Activated naive CD4-positive, alpha-beta T cell treated with anti-CD3 and anti-CD28 coated beads, Interleukin-2, amount 50 U/mL, for 16 hours (primary cell): ENCODE measurements around the gene PCDHGC3.

Experiments used
- DNase-seq: peaks from one replicate; pipeline ENCODE4 v3.0.0-alpha.2; 2020

PCDHGC3 gene

DNA sequence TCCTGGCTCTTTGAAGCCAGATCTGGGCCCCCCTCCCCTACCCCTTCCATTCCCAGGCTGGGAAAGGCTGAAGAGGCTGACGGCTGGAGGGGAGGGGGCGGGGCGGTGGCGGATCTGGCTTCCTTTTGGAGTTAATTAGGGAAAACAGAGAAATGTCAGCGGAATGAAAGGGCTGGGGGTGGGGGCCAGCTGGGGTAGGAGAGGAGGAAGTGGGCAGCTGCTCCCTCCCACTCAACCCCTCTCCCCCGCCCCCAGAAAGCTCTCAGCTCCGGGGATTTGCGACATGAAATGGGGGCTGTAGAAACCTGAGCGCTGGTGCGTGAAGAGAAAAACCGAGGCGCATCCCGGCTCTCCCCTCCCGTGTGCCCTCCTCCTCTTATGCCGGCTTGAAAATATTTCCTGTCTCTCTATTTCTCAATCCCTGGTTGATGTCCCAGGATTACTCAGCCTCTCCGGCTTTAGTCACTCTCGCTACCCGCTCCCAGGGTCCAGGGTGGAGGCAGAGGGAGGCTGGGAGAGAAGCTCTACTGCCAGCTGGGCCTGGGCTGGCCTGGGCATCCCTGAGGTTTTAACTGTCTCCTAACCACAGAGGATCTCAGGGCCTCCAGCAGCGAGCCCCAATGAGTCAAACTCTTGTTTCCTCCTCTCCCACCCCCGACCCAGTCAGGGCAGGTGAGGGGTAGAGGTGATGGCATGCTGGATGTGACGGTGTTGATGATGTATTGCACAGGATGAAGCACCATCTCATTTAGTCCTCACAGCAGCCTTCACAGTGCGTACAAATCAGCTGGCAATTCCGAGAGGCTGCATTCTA is 33.2 kb downstream of the PCDHGC3 start:
- no peak for DNase-seq

DNA sequence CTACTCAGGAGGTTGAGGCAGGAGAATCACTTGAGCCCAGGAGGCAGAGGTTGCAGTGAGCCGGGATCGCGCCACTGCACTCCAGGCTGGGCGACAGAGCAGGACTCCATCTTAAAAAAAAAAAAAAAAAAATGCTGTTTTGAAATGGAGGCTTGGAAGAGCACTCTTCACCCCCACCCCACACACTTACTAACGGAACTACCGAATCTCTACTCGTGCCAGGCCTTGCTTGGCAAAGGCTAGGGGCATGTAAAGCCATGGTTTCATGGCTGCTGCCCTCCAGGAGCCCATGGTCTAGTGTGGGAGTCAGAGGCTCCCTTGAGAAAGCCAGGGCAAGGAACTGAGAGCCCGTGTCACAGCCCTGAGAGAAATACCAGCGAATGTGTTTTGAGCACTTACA is 34.4 kb downstream of the PCDHGC3 start:
- DNase-seq: no peak

DNA sequence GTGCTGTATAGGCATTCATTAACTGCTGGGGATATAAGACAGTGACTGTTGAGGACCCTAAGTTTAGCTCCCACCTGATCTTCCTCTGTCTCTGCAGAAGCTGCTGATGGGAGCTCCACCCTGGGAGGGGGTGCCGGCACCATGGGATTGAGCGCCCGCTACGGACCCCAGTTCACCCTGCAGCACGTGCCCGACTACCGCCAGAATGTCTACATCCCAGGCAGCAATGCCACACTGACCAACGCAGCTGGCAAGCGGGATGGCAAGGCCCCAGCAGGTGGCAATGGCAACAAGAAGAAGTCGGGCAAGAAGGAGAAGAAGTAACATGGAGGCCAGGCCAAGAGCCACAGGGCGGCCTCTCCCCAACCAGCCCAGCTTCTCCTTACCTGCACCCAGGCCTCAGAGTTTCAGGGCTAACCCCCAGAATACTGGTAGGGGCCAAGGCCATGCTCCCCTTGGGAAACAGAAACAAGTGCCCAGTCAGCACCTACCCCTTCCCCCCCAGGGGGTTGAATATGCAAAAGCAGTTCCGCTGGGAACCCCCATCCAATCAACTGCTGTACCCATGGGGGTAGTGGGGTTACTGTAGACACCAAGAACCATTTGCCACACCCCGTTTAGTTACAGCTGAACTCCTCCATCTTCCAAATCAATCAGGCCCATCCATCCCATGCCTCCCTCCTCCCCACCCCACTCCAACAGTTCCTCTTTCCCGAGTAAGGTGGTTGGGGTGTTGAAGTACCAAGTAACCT is 35.3 kb downstream of the PCDHGC3 start:
- DNase-seq: no peak

DNA sequence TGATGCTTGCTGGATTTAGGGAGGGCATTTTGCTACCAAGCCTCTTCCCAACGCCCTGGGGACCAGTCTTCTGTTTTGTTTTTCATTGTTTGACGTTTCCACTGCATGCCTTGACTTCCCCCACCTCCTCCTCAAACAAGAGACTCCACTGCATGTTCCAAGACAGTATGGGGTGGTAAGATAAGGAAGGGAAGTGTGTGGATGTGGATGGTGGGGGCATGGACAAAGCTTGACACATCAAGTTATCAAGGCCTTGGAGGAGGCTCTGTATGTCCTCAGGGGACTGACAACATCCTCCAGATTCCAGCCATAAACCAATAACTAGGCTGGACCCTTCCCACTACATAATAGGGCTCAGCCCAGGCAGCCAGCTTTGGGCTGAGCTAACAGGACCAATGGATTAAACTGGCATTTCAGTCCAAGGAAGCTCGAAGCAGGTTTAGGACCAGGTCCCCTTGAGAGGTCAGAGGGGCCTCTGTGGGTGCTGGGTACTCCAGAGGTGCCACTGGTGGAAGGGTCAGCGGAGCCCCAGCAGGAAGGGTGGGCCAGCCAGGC is 36.1 kb downstream of the PCDHGC3 start:
- DNase-seq: no peak

DNA sequence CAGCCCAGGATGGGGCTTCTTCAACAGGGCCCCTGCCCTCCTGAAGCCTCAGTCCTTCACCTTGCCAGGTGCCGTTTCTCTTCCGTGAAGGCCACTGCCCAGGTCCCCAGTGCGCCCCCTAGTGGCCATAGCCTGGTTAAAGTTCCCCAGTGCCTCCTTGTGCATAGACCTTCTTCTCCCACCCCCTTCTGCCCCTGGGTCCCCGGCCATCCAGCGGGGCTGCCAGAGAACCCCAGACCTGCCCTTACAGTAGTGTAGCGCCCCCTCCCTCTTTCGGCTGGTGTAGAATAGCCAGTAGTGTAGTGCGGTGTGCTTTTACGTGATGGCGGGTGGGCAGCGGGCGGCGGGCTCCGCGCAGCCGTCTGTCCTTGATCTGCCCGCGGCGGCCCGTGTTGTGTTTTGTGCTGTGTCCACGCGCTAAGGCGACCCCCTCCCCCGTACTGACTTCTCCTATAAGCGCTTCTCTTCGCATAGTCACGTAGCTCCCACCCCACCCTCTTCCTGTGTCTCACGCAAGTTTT is 36.7 kb downstream of the PCDHGC3 start:
- DNase-seq: peak; percentile 82

DNA sequence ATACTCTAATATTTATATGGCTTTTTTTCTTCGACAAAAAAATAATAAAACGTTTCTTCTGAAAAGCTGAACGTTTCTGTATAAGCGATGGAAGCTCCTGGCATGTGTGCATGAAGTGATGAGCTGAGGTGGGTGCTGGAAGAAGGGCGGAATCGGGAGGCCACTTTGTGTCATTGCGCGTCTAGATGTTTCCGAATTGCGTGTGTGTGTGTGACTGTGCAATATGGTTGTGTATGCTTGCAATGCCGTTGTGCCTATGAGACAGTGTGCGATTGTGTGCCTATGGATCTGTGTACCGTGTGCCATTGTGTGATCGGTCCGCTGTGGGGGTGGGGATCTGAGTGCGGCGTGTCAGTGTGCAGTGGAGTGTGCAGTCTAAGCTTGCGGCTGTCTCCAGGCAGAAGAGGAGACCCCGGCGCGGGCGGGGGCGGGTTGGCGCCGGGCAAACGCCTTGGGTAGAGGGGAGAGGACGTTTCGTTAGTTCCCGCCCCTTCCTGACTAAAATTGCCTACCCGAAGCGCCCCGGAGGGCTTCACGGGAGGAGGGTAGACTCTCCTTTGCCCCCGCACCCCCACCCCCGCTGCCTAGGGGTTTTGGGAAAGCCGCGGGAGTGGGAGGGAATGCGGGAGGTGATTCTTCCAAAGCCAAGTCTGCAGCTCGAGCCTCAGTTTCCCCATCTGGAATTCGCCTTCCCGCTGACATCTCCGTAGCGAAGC is 37.3 kb downstream of the PCDHGC3 start:
- DNase-seq: peak; percentile 52

DNA sequence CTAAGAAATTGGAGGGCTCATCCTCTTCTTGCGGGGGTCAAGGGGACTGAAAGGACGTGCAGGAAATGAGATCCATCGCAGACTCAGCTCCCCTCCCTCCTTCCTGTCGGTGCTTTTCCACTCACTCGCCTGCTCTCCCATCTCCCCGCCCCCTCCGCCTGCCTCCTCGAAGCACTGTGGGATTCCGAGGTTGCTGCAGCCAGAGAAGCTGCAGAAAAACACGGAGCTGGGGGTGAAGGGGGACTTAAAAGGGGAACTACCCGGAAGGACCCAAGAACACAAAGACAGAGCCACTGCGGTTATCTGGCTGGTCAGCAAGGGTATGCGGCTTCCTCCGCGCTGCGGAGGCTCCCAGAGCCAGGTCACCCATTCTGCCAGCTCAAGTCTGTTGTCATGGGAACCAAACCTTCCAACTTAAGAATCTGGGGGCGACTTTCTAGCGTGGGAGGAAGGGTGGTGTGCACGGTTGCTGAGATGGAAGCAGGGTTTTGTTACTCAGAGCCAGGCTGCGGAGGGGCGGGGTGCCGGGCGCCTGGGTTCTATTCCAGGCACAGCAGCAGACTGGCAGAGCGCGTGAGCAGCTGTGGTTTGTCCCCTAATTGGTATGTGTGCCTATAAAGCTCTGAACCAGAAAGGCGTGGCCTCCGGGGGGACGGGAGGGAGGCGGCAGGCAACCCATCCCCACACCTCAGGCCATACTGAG is 38.0 kb downstream of the PCDHGC3 start:
- DNase-seq: peak; percentile 78

DNA sequence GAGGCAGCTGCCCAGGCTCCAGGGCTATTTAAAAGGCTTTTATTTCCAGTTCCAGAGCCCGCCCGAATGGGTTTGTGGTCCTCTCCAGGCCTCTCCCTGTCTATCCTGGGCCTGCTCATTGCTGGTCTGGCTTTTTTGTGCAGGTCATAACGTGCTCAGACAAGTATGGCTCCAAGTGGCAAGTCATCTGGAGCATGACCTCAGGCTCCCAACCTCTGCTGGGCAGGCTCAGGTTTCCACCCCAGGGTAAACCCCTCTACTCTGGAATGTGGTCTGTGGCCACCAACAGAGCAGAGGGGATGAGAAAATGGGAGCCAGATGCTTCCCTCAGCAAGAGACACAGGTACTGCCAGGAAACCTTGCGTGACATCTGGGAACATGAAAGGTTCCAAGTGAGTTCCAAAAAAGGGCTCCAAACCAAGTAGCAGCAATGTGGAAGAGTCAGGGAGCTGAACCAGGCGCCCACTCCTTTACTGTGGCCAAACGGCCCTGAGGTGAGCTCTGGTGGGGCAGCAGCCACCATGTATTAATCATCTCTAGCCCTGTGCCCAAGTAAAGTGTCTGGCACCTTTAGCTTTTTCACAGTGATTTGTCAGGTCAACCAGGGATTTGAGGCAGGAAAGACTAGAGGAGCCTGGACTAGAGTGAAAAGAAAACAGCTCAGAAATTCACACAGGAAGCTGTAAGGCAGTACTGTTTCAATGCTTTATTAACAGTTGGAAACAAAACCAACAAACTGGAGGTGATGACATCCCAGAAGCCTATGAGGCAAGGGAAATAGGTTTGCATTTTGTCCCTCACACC is 38.8 kb downstream of the PCDHGC3 start:
- DNase-seq: no peak

DNA sequence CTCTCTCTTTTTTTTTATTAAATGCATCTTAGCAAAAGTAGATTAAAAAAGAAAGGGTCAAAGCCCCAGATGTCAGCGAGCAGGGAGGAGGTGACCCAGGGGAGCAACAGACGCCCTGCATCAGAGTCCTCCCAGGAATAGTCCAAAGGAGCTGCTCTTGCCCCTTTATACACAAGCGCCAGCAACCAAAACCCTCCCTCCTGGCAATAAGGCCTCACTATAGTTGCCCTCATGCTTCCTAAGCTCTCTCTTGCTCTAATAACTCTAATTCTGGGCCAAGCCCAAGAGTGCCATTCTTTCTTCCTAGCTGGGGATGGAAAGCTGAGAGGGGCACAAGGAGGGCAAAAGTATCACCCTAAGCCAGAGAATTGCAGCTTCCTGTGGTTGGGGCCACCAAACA is 39.4 kb downstream of the PCDHGC3 start:
- no peak for DNase-seq

DNA sequence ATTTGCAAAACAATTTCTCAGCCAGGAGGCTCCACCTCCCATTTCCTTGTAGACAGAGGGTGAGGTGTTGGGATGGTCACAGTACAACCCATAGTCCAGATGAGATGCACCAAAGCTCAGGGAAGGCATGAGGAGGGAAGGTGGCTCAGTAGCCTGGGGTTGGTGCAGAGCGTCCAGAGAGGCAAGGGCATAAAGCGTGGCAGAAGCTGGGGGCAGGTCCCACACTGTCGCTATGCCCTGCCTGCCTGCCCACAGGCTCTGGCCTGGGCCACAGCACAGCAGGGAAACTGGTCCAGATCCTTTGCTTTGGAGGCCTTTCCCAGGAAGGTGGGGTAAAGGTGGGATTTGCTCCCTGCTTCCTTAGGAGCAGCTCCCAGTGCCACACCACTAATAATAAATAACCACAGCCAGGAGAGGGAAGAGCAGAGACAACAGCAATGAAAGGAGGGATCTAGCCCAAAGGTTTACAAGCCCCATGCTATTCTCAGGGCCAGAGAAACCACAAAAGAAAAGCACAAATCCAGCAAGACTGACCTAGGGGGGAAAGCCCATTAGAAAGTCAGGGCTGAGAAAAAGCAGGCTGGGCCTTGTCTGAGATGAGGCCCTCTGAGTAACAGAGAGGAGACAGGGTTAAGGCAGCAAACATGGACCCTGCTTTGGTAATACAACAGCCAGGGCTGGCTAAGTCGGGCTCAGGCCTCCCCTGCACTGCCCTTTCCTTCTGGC is 40.3 kb downstream of the PCDHGC3 start:
- no peak for DNase-seq

DNA sequence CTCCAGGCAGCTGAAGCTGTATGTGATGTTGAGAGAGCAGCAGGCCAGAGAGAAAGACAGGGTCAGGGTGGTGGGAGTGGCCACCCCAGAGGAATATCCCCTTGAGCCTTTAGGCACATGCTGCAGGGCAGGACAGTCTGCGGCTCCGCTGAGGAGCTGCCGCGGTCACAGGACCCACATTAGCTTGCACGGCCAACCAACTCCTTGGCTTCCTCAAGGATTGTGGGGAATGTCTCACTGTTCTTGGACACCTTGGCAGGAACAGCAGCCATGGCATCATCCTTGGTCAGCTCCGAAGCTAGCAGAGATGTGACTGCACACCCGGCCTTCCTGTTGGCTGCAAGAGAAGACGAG is 40.9 kb downstream of the PCDHGC3 start:
- no peak for DNase-seq

DNA sequence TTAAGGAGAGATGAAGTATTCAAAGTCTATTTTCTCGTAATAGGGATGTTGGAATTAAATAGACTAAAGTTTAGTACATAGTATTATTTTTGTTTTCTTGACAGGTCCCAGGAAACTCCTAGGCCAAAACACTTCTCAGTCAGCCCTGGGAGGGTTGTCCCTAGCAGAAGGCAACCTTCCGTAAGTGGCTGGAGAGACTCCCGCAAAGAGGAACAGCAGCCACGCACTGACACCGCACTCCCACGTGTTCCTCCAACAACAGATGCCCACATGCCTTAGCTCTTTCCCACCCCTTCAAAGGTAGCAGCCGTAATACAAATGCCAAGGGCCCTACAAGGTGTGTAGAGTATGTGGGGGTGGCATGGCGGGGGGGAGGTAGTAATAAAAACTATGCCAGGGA is 41.5 kb downstream of the PCDHGC3 start:
- no peak for DNase-seq

DNA sequence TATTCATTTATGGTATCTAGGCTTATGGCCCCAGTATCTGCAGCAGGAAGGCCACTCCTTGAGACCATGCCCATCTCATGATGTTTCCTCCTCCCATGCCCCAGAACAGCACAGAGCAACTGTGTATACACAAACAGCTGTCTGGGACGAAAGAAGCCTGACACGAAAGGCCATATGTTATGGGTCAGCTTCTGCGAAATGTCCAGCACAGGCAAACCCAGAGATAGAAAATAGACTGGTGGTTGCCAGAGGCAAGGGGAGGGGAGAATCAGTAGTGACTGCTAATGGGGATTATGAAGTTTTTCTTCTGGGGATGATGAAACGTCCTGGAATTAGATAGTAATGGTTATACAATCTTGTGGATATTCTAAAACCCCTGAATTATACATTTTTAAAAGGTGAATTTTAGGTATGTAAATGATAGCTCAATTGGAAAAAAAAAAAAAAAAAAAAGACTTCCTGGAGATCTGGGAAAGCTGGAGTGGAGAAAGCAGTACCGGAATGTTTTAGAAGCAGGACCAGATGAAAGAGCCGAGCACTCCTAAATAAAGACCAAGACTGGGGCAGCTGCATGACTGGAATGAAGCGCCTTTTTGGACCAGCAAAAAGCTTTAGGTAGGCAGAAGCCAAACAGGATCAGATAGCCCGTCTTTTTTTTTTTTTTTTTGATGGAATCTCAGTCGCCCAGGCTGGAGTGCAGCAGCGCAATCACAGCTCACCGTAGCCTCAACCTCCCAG is 42.3 kb downstream of the PCDHGC3 start:
- DNase-seq: no peak

DNA sequence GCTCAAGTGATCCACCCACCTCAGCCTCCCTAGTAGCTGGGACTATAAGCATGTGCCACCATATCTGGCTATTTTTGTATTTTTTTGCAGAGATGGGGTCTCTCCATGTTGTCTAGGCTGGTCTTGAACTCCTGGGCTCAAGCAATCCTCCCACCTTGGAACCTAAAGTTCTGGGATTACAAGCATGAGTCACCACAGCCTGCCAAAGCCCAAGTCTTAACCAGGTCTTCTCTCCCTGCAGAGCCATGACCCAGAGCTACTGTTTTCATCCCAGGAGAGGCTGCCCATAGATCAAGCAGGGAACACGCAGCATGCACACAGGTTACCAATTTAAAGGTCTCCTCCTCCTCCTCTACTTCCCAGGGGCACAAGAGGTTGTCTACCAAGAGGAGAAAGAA is 42.9 kb downstream of the PCDHGC3 start:
- DNase-seq: no peak

DNA sequence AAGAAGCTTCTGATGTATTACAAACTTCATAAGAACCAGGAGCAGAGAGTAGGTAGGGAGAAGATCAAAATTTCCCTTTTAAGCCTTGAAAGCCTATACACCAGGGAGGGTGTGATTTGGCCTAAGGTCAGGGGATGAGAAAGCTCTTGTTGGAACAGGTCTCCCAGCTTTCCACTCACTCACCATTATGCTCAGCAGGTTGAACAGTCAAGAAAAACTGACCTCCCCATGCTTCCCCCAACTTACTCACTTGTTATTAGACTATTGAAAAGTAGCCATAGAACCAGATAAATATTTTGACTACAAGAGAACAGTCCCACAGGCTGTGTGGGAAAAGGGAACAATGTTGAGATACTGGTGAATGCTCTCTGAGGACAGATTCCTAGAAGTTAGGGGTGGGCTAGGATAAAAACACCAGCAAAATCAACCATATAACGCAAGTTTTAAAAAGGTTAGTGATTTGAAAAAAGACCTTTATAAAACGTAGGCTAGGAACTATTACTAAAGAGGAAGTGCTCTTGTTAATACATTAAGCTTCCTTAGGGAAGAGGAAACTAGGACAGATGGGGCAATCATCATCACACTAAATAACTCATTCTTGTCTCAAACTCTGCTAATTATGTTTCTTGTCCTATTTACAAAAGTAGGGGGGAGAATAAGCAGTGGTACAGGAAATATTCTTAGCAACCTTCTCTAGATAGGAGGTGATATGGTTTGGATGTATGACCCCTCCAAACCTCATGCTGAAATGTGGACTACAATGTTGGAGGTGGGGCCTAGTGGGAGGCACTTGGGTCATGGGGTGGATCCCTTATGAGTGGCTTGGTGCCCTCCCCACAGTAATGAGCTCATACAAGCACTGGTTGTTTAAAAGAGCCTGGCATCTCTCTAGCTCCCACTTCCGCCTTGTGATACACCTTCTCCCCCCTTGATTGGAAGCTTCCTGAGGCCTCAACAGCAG is 44.1 kb downstream of the PCDHGC3 start:
- no peak for DNase-seq

DNA sequence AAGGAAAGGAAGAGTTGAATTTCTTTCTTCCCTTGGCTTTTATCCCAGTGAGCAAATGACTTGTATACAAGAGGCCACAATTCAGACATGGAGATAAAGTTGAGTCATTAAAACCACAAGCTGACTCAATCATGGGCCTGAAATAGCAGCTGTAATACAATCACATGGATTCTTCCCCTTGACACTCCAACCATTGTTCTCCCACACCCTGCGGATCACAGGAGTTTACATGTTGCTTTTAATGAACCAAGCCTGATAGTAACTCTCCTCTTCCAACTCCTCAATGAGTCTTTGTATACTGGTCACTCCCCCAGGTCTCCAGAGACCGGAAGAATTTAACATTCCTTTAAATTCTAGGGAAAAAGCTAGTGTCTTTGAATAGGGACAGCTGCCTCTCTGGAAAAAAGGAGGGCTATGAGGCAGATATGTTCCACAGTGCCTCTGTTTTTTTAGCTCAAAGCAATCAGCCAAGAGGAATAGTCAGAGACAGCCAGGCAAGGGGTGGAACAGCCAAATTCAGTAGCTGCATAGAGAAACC is 45.5 kb downstream of the PCDHGC3 start:
- DNase-seq: no peak

DNA sequence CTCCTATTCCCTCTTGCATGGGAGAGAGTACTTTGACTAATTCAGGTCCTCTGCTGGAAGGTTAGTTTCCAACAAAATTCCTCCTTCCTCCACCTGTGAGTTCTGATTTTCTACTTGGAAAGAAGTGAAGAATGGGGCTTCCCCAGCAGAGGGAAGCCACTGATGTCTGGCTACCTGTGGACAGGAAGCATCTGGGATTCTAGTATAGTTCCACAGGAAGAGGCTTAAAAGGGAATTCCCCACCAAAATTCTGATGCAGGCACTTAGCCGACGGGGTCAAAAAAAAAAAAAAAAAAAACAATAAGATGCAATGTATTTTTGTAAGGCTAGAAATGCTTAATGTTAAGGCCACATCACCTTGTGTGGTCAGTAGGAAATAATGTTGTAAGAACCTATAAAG is 46.5 kb downstream of the PCDHGC3 start:
- DNase-seq: no peak

DNA sequence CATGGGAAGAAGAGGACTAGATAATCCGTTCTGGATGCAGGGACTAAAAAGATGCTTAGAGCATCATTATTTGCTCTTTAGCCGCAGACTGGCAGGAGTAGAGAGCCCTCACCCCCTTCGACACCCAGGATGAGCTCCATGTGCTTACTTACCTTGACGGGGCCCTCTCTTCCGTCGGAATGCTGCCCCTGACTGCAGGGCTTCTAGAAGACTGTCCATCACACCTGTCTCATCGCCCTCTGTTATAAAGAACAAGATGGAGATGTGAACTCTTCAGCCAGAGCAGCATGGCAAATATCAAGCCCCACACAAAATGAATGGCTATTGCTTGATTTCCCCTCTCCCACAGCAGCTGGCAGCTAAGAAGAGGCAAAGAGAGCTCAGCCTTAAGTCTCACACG is 48.2 kb downstream of the PCDHGC3 start:
- DNase-seq: no peak
